Thyroid gland (tissue), 4 donors: ENCODE measurements around the gene LRRC18.

Experiments
- POLR2A ChIP-seq, 2 donors: fragments of 450-650 bp; IDR thresholded peaks; one replicate each; pipeline ENCODE4 v1.6.1; 2017; ENCODE audit warnings: antibody characterized with exemption in 2 of 2, mild to moderate bottlenecking in 2 of 2, moderate library complexity in 1 of 2
- TF ChIP-seq, protein P1 (sequence below), 6 experiments: fragments of 200-600 bp in 3 of 6; fragments of 450-650 bp in 3 of 6; sonication (generic) in 3 of 6; IDR thresholded peaks; one replicate each; pipeline ENCODE4 v1.5.1; 2016 to 2019; ENCODE audit warnings: antibody characterized with exemption in 6 of 6, mild to moderate bottlenecking in 2 of 6, inconsistent platforms in 1 of 6, moderate library complexity in 1 of 6

DNA sequence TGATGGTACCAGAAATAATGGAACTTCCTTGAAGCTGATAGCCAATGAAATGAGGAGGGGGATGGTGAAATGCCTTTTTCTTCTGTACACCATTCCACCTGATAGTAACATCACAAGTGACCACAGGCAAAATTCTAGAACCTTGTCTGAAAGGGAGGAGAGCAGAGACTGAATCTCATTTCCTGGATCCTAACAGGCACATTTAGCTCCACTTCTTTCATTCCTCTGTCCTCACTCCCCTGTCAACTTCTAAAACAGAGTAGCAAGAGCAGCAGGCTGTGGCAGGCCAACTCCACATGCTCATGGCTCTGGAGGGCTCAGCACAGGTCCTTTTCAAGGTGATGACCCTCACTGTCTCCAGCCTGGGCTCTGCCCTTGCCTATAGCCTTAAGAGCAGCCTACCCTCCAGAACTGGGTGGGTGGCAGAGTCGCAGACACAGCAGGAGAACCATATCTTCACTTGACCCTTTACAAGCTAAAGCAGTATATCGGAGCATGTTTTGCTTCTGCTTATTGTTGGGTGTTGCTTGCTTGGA is at the start of gene LRRC18:
- no peak for TF ChIP-seq POLR2A (IDR thresholded peaks at IDR 0.05)
- TF ChIP-seq, protein P1, sequence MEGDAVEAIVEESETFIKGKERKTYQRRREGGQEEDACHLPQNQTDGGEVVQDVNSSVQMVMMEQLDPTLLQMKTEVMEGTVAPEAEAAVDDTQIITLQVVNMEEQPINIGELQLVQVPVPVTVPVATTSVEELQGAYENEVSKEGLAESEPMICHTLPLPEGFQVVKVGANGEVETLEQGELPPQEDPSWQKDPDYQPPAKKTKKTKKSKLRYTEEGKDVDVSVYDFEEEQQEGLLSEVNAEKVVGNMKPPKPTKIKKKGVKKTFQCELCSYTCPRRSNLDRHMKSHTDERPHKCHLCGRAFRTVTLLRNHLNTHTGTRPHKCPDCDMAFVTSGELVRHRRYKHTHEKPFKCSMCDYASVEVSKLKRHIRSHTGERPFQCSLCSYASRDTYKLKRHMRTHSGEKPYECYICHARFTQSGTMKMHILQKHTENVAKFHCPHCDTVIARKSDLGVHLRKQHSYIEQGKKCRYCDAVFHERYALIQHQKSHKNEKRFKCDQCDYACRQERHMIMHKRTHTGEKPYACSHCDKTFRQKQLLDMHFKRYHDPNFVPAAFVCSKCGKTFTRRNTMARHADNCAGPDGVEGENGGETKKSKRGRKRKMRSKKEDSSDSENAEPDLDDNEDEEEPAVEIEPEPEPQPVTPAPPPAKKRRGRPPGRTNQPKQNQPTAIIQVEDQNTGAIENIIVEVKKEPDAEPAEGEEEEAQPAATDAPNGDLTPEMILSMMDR (IDR thresholded peaks at IDR 0.05) = no peak
